HepG2 (cell line): ENCODE data around the gene ADGRG6. TPM values are rescaled to one million over a fixed set of nuclear protein-coding genes. Genes with fewer than 3 reads are reported as not detected.

Source experiments
- BRD4 ChIP-seq: sonication (generic); formaldehyde crosslinking; IDR thresholded peaks from 2 replicates; pipeline ENCODE4 v1.4.0; 2020; ENCODE audit warnings: missing genetic modification reagents
- CREB1 ChIP-seq, 2 experiments: fragments of 450-650 bp in 1 of 2; IDR thresholded peaks; 2 replicates each; pipeline ENCODE4 v1.6.1; 2016 to 2017; ENCODE audit warnings: control low read depth in 1 of 2, mild to moderate bottlenecking in 1 of 2, missing compliant biosample characterization in 1 of 2, missing genetic modification characterization in 1 of 2
- EP300 ChIP-seq, 3 experiments: sonication (generic) in 1 of 3; formaldehyde crosslinking in 1 of 3; IDR thresholded peaks; 2 replicates each; pipeline versions ENCODE4 v1.5.1 to v1.6.1; 2011 to 2020; ENCODE audit warnings: low read depth in 2 of 3, low read length in 2 of 3, borderline replicate concordance in 1 of 3, improper control_type of control experiment in 1 of 3, mild to moderate bottlenecking in 1 of 3, missing genetic modification reagents in 1 of 3, moderate library complexity in 1 of 3
- HMG20A ChIP-seq: IDR thresholded peaks from 2 replicates; pipeline ENCODE4 v1.6.1; 2016; ENCODE audit warnings: borderline replicate concordance
- HNF4A ChIP-seq: sonication (generic); formaldehyde crosslinking; IDR thresholded peaks from 2 replicates; pipeline ENCODE4 v1.4.0; 2020; ENCODE audit warnings: missing genetic modification reagents
- IRF2 ChIP-seq: IDR thresholded peaks from 2 replicates; pipeline ENCODE4 v1.6.1; 2018; ENCODE audit warnings: missing genetic modification reagents, missing compliant biosample characterization
- KDM2A ChIP-seq: sonication (generic); formaldehyde crosslinking; IDR thresholded peaks from 2 replicates; pipeline ENCODE4 v1.4.0; 2020; ENCODE audit warnings: low read depth, missing genetic modification reagents, borderline replicate concordance
- MED13 ChIP-seq: sonication (generic); formaldehyde crosslinking; IDR thresholded peaks from 2 replicates; pipeline ENCODE4 v1.5.0; 2020; ENCODE audit warnings: missing genetic modification reagents
- NCOA2 ChIP-seq: sonication (generic); formaldehyde crosslinking; IDR thresholded peaks from 2 replicates; pipeline ENCODE4 v1.8.0; 2022; ENCODE audit warnings: inconsistent platforms
- NFRKB ChIP-seq: fragments of 450-650 bp; IDR thresholded peaks from 2 replicates; pipeline ENCODE4 v1.6.1; 2017
- NR2F1 ChIP-seq, 2 experiments: fragments of 450-650 bp in 1 of 2; formaldehyde crosslinking in 1 of 2; IDR thresholded peaks; 2 replicates each; pipeline versions ENCODE4 v1.5.0 to v1.6.1; 2016 to 2020; ENCODE audit warnings: mild to moderate bottlenecking in 1 of 2, missing compliant biosample characterization in 1 of 2, missing genetic modification reagents in 1 of 2, moderate library complexity in 1 of 2
- RXRB ChIP-seq: IDR thresholded peaks from 2 replicates; pipeline ENCODE4 v1.6.1; 2016; ENCODE audit warnings: borderline replicate concordance, missing genetic modification reagents, missing compliant biosample characterization
- SMAD1 ChIP-seq: sonication (generic); formaldehyde crosslinking; IDR thresholded peaks from 2 replicates; pipeline ENCODE4 v1.4.0; 2020; ENCODE audit warnings: missing genetic modification reagents, low read depth, mild to moderate bottlenecking, borderline replicate concordance
- SNAI1 ChIP-seq: sonication (generic); formaldehyde crosslinking; IDR thresholded peaks from 2 replicates; pipeline ENCODE4 v1.5.0; 2020; ENCODE audit warnings: mild to moderate bottlenecking, missing genetic modification reagents, borderline replicate concordance
- SOX13 ChIP-seq, 3 experiments: fragments of 450-650 bp in 1 of 3; sonication (generic) in 1 of 3; formaldehyde crosslinking in 1 of 3; IDR thresholded peaks in 2 of 3; conservative IDR thresholded peaks in 1 of 3; 2 replicates each; pipeline versions ENCODE4 v1.5.0 to v1.6.1; 2016 to 2020; ENCODE audit warnings: antibody characterized with exemption in 1 of 3, mild to moderate bottlenecking in 1 of 3, missing compliant biosample characterization in 1 of 3, missing genetic modification reagents in 1 of 3, moderate library complexity in 1 of 3
- TEAD3 ChIP-seq: optimal IDR thresholded peaks from 2 replicates; pipeline ENCODE3; 2016; ENCODE audit warnings: borderline replicate concordance
- YEATS4 ChIP-seq: sonication (generic); formaldehyde crosslinking; IDR thresholded peaks from 2 replicates; pipeline ENCODE4 v1.4.0; 2020; ENCODE audit warnings: missing genetic modification reagents, borderline replicate concordance
- ZFAT ChIP-seq: sonication (generic); formaldehyde crosslinking; conservative IDR thresholded peaks from 2 replicates; pipeline ENCODE4 v1.8.1; 2023; ENCODE audit warnings: missing genetic modification reagents, inconsistent platforms
- ZIK1 ChIP-seq: sonication (generic); formaldehyde crosslinking; IDR thresholded peaks from 2 replicates; pipeline ENCODE4 v1.5.0; 2020; ENCODE audit warnings: mild to moderate bottlenecking, low read depth, missing genetic modification reagents, borderline replicate concordance
- ZNF121 ChIP-seq: sonication (generic); formaldehyde crosslinking; IDR thresholded peaks from 2 replicates; pipeline ENCODE4 v1.5.0; 2020; ENCODE audit warnings: mild to moderate bottlenecking, missing genetic modification reagents
- ZNF224 ChIP-seq: sonication (generic); formaldehyde crosslinking; IDR thresholded peaks from 2 replicates; pipeline ENCODE4 v1.5.0; 2020; ENCODE audit warnings: mild to moderate bottlenecking, missing genetic modification reagents
- ZNF652 ChIP-seq: IDR thresholded peaks from 2 replicates; pipeline ENCODE4 v1.6.1; 2016; ENCODE audit warnings: low read depth, borderline replicate concordance
- ZNF780A ChIP-seq: sonication (generic); formaldehyde crosslinking; IDR thresholded peaks from 2 replicates; pipeline ENCODE4 v1.8.0; 2022; ENCODE audit warnings: mild to moderate bottlenecking, missing genetic modification reagents, moderate library complexity
- ZNF781 ChIP-seq: sonication (generic); formaldehyde crosslinking; IDR thresholded peaks from 2 replicates; pipeline ENCODE4 v1.5.1; 2020; ENCODE audit warnings: borderline replicate concordance, mild to moderate bottlenecking, missing genetic modification reagents; ENCODE audit errors: not compliant biosample characterization
- ZSCAN31 ChIP-seq: sonication (generic); formaldehyde crosslinking; IDR thresholded peaks from 2 replicates; pipeline ENCODE4 v1.5.0; 2020; ENCODE audit warnings: low read depth, mild to moderate bottlenecking, missing genetic modification reagents
- ZZZ3 ChIP-seq: sonication (generic); formaldehyde crosslinking; IDR thresholded peaks from 2 replicates; pipeline ENCODE4 v1.4.0; 2020; ENCODE audit warnings: missing genetic modification reagents, mild to moderate bottlenecking, borderline replicate concordance
- polyA plus RNA-seq, 8 experiments: library from polyadenylated mRNA; depleted of rRNA in 3 of 8; stranded (reverse) in 7 of 8; unstranded in 1 of 8; fragments of >200 nt; fragmentation: Illumina TruSeq in 4 of 8; extraction: Trizol in 4 of 8; gene quantifications; 2 replicates each; pipeline versions ENCODE4 v1.2.1 to v1.2.3, GENCODE V29; 2011 to 2016; ENCODE audit warnings: low read depth in 4 of 8, missing spikeins in 1 of 8, mixed read lengths in 1 of 8; ENCODE audit not compliant: insufficient read depth in 1 of 8
- total RNA-seq, 5 experiments: library from RNA; depleted of rRNA; stranded (reverse); fragments of >200 nt; fragmentation: Illumina TruSeq; extraction: Trizol; gene quantifications; 2 replicates each; pipeline ENCODE4 v1.2.3, GENCODE V29; 2016; ENCODE audit warnings: low read depth in 1 of 5
- TF ChIP-seq, protein P1 (sequence below): sonication (generic); formaldehyde crosslinking; IDR thresholded peaks from 2 replicates; pipeline ENCODE4 v1.4.0; 2020; ENCODE audit warnings: missing genetic modification reagents
- TF ChIP-seq, protein P2 (sequence below): sonication (generic); formaldehyde crosslinking; IDR thresholded peaks from 2 replicates; pipeline ENCODE4 v1.8.0; 2022; ENCODE audit warnings: mild to moderate bottlenecking, missing genetic modification reagents; ENCODE audit not compliant: insufficient replicate concordance

ADGRG6 gene
- total and polyA plus RNA-seq, 2 of the 13 experiments (the other 11 are each of a cell fraction or from before 2014, with no cell fraction given) = 129 to 249 TPM

- peak; percentile 65; the same call in 1 of the 2 replicates for TF ChIP-seq BRD4 (CRISPR knock-in tag)
- TF ChIP-seq ZFAT (CRISPR knock-in tag) = no peak
- TF ChIP-seq MED13 = no peak
- TF ChIP-seq TEAD3 = peak; percentile 65
- TF ChIP-seq SNAI1 (CRISPR knock-in tag) = no peak
- no peak for TF ChIP-seq ZNF224 (CRISPR knock-in tag)
- TF ChIP-seq SMAD1 (CRISPR knock-in tag) = no peak
- TF ChIP-seq ZZZ3 (CRISPR knock-in tag) = no peak
- TF ChIP-seq, protein P1, sequence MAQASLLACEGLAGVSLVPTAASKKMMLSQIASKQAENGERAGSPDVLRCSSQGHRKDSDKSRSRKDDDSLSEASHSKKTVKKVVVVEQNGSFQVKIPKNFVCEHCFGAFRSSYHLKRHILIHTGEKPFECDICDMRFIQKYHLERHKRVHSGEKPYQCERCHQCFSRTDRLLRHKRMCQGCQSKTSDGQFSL (CRISPR knock-in tag) = no peak
- peak; percentile 31; the same call in 1 of the 2 replicates for TF ChIP-seq ZNF652 (CRISPR knock-in tag)
- peak in 1 of 2 experiments; percentile 62; a peak in 1 of 4 replicates for TF ChIP-seq EP300 (IDR thresholded peaks at IDR 0.05; ENCODE audit: low read depth in 2 of 2, low read length in 2 of 2)
- TF ChIP-seq EP300 (CRISPR knock-in tag; IDR thresholded peaks at IDR 0.05; ENCODE audit: borderline replicate concordance) = peak; percentile 59; the same call in 1 of the 2 replicates
- TF ChIP-seq HNF4A (CRISPR knock-in tag) = peak; percentile 51
- no peak for TF ChIP-seq KDM2A (CRISPR knock-in tag)
- 0 out of 2 replicates have a peak, but pooled peaks have one; percentile 27 for TF ChIP-seq IRF2
- TF ChIP-seq ZNF121 (CRISPR knock-in tag) = peak; percentile 91
- TF ChIP-seq ZIK1 (CRISPR knock-in tag) = no peak
- TF ChIP-seq NFRKB = no peak
- peak; percentile 50 for TF ChIP-seq ZNF781 (CRISPR knock-in tag)
- TF ChIP-seq, protein P2, sequence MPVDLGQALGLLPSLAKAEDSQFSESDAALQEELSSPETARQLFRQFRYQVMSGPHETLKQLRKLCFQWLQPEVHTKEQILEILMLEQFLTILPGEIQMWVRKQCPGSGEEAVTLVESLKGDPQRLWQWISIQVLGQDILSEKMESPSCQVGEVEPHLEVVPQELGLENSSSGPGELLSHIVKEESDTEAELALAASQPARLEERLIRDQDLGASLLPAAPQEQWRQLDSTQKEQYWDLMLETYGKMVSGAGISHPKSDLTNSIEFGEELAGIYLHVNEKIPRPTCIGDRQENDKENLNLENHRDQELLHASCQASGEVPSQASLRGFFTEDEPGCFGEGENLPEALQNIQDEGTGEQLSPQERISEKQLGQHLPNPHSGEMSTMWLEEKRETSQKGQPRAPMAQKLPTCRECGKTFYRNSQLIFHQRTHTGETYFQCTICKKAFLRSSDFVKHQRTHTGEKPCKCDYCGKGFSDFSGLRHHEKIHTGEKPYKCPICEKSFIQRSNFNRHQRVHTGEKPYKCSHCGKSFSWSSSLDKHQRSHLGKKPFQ (CRISPR knock-in tag) = no peak
- TF ChIP-seq CREB1 (IDR thresholded peaks at IDR 0.05) = no peak
- TF ChIP-seq CREB1 (CRISPR knock-in tag; IDR thresholded peaks at IDR 0.05) = peak; percentile 12; the same call in 1 of the 2 replicates
- TF ChIP-seq RXRB (CRISPR knock-in tag) = peak; percentile 60; the same call in 1 of the 2 replicates
- TF ChIP-seq ZNF780A (CRISPR knock-in tag) = no peak
- no peak for TF ChIP-seq ZSCAN31
- TF ChIP-seq NCOA2 = peak; percentile 68; the same call in 1 of the 2 replicates
- no peak for TF ChIP-seq SOX13 (IDR thresholded peaks at IDR 0.05)
- peak in 1 of 2 experiments; percentile 67; a peak in 2 of 4 replicates for TF ChIP-seq SOX13 (CRISPR knock-in tag; conservative IDR thresholded peaks at IDR 0.05 in 1 of 2, IDR thresholded peaks at IDR 0.05 in 1 of 2)
- TF ChIP-seq YEATS4 (CRISPR knock-in tag) = no peak
- TF ChIP-seq NR2F1 (CRISPR knock-in tag; IDR thresholded peaks at IDR 0.05) = no peak
- peak; percentile 74; the same call in 1 of the 2 replicates for TF ChIP-seq HMG20A (CRISPR knock-in tag)
Observed at GRCh38 chr6:142292166-142292924, 9.5 kb upstream of the ADGRG6 start (continued).
